DMS153 (cell line): ENCODE measurements around the gene SLC22A3.
"Not testable (repeated sequence)": the region's sequence is repeated elsewhere in the genome, so short reads cannot be mapped to it uniquely, and the experiment has no call there.

ENCODE experiments used
- DNase-seq: peaks from one replicate; lab custom pipeline; 2025; lab: John Stamatoyannopoulos, UW

Gene SLC22A3, protein sequence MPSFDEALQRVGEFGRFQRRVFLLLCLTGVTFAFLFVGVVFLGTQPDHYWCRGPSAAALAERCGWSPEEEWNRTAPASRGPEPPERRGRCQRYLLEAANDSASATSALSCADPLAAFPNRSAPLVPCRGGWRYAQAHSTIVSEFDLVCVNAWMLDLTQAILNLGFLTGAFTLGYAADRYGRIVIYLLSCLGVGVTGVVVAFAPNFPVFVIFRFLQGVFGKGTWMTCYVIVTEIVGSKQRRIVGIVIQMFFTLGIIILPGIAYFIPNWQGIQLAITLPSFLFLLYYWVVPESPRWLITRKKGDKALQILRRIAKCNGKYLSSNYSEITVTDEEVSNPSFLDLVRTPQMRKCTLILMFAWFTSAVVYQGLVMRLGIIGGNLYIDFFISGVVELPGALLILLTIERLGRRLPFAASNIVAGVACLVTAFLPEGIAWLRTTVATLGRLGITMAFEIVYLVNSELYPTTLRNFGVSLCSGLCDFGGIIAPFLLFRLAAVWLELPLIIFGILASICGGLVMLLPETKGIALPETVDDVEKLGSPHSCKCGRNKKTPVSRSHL

GRCh38 chr6:160348223-160349019, at the start of gene SLC22A3:
Gene SLC22A3 (plus strand): TSS chr6:160348378. CDS start chr6:160348420, 42 bp downstream.
- no peak for DNase-seq

DNA sequence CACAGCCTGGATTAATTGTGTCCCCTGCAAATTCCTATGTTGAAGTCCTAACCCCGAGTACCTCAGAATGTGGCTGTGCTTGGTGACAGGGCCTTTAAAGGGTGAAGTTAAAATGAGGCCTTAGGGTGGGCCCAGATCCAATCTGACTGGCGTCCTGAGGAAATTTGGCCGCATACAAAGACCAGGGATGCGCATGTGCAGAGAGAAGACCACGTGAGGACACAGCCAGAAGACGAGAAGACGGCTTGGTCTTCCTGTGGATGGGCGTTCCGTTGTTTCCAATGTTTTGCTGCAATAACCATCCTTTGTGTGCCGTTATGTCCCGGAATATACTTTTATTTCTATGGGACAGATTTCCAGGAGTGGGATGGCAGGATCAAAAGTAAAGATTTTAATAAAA, 48.6 kb upstream of the SLC22A3 start:
- no peak for DNase-seq

- DNase-seq: no peak
Measured at GRCh38 chr6:160300076-160300695, 48.0 kb upstream of the SLC22A3 start.

GRCh38 chr6:160301339-160301738, 46.8 kb upstream of the SLC22A3 start:
- no peak for DNase-seq

GRCh38 chr6:160302431-160303082, 45.6 kb upstream of the SLC22A3 start:
- not testable (repeated sequence) for DNase-seq

DNA sequence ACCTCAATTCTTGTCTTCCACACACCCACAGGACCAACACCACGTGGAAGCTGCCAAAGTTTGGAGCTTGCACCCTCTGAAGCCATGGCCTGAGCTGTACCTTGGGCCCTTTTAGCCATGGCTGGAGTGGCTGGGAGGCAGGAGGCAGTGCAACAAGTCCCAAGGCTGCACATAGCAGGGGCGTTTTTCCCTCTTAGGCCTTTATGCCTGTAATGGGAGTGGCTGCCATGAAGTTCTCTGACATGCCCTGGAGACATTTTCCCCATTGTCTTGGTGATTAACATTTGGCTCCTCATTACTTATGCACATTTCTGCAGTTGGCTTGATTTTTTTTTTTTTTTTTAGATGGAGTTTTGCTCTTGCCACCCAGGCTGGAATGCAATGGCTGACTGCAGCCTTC, 44.4 kb upstream of the SLC22A3 start:
- no peak for DNase-seq

- DNase-seq: no peak
Measured at GRCh38 chr6:160305926-160306713, 42.1 kb upstream of the SLC22A3 start.

- DNase-seq: no peak
Measured at GRCh38 chr6:160309718-160310117, 38.5 kb upstream of the SLC22A3 start.

DNA sequence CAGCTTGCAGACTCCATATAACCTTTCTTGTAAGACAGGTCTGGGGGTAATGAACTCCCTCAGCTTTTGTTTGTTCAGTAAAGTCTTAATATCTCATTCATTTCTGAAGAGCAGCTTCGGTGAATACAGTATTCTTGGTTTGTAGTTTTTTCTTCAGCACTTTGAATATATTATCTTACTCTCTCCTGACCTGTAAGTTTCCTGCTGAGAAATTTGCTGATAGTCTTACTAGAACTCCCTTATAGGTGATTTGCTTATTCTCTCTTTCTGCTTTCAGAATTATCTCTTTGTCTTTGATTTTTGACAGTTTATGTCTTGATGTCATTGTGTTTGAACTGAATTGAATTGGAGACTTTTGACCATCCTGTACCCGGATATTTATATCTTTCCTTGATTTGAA, 35.3 kb upstream of the SLC22A3 start:
- no peak for DNase-seq

DNA sequence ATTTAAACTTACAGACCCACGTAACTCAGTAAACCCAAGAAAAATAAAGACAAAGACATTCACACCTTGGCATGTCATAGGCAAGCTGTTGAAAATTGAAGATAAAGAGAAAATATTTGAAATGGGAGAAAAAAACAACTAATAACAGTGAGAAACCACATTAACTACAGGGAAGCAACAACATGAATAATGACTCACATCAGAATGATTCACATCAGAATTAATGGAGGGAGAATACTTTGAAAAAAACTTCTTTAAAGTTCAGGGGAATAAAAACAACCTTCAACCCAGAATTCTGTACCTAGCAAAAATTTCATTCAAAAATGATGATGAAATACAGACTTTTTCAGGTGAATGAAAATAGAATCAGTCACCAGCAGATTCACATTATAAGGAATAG, 32.9 kb upstream of the SLC22A3 start:
- DNase-seq: no peak

DNA sequence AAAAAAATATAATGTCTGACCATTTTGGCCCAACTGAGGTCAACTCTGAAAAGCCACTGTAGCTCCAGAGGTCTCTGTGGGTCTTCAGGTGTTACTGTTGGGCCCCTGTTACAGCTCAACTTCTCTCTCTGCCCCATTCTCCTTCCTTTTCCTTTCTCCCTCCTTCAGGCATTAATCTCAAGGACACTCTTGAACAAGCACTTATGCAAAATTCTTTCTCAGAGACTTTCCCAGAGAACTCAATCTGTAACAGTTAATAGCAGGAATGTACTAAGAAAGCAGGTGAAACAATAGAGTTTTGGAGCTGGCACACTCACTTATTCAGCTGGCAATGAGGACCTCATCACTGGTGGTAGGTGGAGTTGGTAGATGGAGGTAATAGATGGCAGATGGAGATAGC, 31.9 kb upstream of the SLC22A3 start:
- no peak for DNase-seq

DNA sequence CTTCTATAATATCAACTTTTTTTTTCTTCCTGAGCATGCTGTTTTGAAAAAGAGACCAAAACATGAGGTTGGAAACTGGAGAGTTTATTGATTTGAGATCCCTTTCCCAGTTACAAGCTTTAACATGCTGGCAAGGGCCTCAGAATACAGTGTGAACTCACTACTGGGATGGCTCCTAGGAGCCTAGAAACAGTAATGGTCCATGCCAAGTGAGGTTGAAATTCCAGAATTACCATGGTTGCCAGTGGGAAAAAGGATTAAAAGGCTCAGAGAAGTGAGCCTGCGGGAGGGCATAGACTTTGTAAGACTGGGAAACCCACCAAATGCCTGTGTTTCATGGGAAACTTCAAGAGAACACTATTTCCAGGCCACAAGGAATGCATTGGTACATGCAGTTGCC, 28.9 kb upstream of the SLC22A3 start:
- DNase-seq: no peak

- no peak for DNase-seq
Measured at GRCh38 chr6:160321729-160322505, 26.3 kb upstream of the SLC22A3 start.

DNA sequence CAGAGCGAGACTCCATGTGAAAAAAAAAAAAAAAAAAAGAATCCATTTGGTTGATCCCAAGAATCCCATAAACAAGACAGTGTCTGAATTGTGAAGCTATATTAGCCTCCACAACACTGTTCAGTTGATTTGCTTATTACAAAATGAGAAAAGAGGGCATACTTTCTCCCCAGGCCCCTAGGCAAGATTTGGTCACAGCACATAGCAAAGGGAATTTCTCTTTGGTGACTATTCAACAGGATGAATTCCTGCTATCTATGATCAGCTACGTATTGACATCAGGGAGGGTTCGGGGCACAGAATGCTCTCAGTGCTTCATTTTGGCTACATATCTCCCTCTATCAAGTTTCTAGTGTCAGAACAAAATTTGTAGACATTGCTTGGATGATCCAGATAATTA, 20.2 kb upstream of the SLC22A3 start:
- no peak for DNase-seq

GRCh38 chr6:160328447-160328846, 19.7 kb upstream of the SLC22A3 start:
- no peak for DNase-seq

DNA sequence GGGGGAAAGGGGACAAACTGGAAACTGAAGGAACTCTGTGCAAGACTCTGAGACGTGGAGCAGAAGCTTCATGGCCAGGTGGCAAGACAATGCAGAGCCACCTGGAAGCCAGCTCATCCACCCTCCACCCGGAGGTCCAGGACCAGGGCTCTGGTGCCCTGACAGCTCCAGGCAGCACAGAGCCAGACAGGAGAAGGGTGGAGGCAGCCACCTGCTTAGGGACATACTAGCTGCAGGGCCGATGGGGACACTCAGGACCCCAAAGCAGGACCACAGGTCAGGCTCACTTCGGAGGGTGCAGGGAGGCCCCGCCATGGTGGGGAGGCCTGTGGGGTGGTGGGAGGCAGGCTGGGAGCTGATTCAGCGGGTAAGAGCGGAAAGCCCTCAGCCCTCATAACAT, 19.0 kb upstream of the SLC22A3 start:
- no peak for DNase-seq

DNA sequence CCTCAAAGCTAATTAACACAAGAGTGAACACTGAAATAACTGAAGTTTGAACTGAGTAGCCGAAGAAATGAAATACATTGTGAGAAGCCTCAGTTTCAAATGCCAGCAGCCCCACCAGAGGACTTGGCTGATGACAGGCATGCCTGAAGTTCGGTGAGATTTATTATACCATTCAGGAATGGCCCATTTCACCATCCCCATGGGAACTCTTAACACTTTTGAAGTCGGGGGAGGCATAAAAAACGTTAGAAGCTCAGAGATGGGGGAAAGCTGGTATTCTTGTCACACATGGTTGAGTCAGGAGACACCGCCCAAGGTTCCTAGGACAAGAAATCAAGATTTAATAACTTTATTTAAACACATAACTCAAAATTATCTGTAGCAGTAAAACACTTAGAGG, 17.6 kb upstream of the SLC22A3 start:
- no peak for DNase-seq

- no peak for DNase-seq
Measured at GRCh38 chr6:160331204-160331603, 17.0 kb upstream of the SLC22A3 start.

GRCh38 chr6:160331753-160332152, 16.4 kb upstream of the SLC22A3 start:
- DNase-seq: no peak

DNA sequence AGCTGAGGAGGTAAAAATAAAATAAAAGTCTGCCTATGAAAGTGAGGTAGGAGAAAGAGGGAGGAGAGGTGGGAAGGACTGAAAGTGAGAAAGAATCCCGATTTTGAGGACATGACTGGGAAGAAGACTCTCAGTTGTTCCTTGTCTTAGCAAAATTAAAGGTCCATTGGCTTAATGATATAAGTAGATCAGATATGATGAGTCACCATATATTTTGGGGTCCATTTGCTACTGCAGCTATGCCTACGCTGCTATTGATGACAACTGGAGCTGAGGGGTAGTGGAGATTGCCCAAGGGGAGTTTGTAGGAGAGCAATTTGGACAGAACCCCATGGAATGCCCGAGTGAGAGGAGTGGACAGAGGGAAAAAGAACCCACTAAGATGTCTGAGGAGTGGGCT, 15.1 kb upstream of the SLC22A3 start:
- no peak for DNase-seq
